ENCODE results near the gene ZNF326.

DNA sequence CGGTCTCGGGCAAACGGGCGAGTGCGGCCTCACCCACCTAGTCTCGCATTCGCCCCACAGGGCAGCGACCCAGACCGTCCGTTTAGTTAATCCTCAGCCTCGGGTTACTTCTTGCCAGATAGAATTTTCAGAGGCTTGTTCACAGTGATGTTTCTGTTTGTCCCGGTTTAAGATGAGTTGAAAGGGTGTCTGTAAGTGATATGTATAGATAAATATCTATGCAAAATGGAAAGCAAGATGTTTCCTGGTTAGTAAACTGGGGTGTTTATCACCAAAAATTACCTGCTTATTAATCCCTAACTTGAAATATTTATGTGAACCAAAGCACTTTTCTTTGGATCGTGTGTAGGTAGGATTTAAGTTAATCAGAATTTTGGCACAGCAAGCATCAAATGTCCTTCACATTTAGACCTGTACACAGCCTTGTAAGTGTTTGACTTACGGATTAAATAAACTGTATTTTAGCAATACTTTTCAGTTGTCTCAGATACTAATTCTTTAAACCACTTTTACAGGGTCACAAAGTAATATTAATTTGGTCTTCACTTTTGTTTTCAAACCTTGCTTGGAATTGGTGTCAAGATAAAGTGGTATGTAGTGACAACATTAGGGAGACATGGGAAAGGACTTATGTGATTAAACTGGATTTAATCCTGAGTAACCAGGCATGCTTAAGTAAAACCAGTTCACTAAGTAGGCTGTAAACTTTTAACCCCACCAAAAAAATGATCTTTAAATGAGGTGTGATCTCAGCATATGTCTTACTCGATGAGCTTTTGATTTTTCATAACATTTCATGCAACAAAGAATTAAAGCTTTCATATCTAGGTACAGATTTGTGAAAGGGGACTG, 914 bp downstream of the ZNF326 start:
- TF ChIP-seq CHD4 (IDR thresholded peaks at IDR 0.05) (no peak), SMAD1 (IDR thresholded peaks at IDR 0.05; ENCODE audit: low read depth, partially characterized antibody) (no peak)
- TF ChIP-seq, protein P1, sequence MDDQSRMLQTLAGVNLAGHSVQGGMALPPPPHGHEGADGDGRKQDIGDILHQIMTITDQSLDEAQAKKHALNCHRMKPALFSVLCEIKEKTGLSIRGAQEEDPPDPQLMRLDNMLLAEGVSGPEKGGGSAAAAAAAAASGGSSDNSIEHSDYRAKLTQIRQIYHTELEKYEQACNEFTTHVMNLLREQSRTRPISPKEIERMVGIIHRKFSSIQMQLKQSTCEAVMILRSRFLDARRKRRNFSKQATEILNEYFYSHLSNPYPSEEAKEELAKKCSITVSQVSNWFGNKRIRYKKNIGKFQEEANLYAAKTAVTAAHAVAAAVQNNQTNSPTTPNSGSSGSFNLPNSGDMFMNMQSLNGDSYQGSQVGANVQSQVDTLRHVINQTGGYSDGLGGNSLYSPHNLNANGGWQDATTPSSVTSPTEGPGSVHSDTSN (IDR thresholded peaks at IDR 0.05; ENCODE audit: insufficient replicate concordance, low read depth, low read length) = no peak
